ENCODE results near the gene ZNF548. TPM values are rescaled to one million over a fixed set of nuclear protein-coding genes. Genes with fewer than 3 reads are reported as not detected.

The ZNF548 gene
- 4.9 and 5.5 TPM in 2 replicates for total RNA-seq (2022)
- percentile 57 among the genes with signal in this experiment for Bru-seq, nascent RNA
- BruChase-seq, experiment 1, labeled RNA remaining after a 2-hour chase = percentile 77 among the genes with signal in this experiment
- BruChase-seq, experiment 2, labeled RNA remaining after a 6-hour chase = percentile 64 among the genes with signal in this experiment
- long read RNA-seq, partial matches to known transcripts = 0 of 2 reads
- long read RNA-seq, other reads (novel, unspliced or antisense) = 0 of 2 reads

- Mint-ChIP-seq H3K4me1 (ENCODE audit: low read depth, unreplicated experiment) (peaks cover 10% of the 10 kb centered on the region), H3K27ac (ENCODE audit: unreplicated experiment) (peak within 1 kb of the TSS; percentile 60), H3K4me3 (ENCODE audit: unreplicated experiment) (peak within 1 kb of the TSS; percentile 86), H3K36me3 (ENCODE audit: insufficient read depth, unreplicated experiment) (peaks cover 11% of the 10 kb centered on the region), H3K9me3 (ENCODE audit: unreplicated experiment) (peaks cover 35% of the 10 kb centered on the region), H3K27me3 (ENCODE audit: insufficient read depth, unreplicated experiment) (no peaks in the 10 kb centered on the region)
- H3K9me3 ChIP-seq = 0 out of 2 replicates have a peak, but pooled peaks cover 8% of the 10 kb centered on the region
- H3K4me3 ChIP-seq (ENCODE audit: low read depth, low read length) = peak within 1 kb of the TSS; percentile 53
- DNase-seq = peak; percentile 88 to 91
- intact Hi-C loops (cut with micrococcal nuclease; ENCODE audit: unreplicated experiment) = no loop called here
- no peaks in the 10 kb centered on the region for H3K27me3 ChIP-seq (replicated peaks; ENCODE audit: control insufficient read depth, insufficient read depth, low read length)
- H3K4me1 ChIP-seq = no peaks in the 10 kb centered on the region
- ChIA-PET POLR2A (interaction anchor here (0.9 kb wide), 1 partner anchor 27 kb away, joined by 3 read pairs; the partner anchor contains the start of genes TRAPPC2B and ZNF547), CTCF (interaction anchor here (1.0 kb wide), 1 partner anchor 27 kb away, joined by 3 read pairs; the partner anchor contains the start of genes TRAPPC2B and ZNF547)
- TF ChIP-seq, protein P1, sequence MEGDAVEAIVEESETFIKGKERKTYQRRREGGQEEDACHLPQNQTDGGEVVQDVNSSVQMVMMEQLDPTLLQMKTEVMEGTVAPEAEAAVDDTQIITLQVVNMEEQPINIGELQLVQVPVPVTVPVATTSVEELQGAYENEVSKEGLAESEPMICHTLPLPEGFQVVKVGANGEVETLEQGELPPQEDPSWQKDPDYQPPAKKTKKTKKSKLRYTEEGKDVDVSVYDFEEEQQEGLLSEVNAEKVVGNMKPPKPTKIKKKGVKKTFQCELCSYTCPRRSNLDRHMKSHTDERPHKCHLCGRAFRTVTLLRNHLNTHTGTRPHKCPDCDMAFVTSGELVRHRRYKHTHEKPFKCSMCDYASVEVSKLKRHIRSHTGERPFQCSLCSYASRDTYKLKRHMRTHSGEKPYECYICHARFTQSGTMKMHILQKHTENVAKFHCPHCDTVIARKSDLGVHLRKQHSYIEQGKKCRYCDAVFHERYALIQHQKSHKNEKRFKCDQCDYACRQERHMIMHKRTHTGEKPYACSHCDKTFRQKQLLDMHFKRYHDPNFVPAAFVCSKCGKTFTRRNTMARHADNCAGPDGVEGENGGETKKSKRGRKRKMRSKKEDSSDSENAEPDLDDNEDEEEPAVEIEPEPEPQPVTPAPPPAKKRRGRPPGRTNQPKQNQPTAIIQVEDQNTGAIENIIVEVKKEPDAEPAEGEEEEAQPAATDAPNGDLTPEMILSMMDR (IDR thresholded peaks at IDR 0.05; ENCODE audit: insufficient read depth in 1 of 2, low read depth in 1 of 2, low read length in 1 of 2, severe bottlenecking in 1 of 2, unreplicated experiment in 1 of 2) = no peak
- no peaks in the 10 kb centered on the region for H3K36me3 ChIP-seq (ENCODE audit: control insufficient read depth, insufficient read depth, low read length)
- BruUV-seq (replicated peaks) = TSS peak; percentile 62
These were observed at the start of gene ZNF548 for GRCh38 chr19:57389730-57390598. Gene ZNF548 (plus strand): TSS chr19:57389854. CDS start chr19:57390100, 246 bp downstream.

- Histone ChIP-seq H3K27me3 (replicated peaks; ENCODE audit: control insufficient read depth, insufficient read depth, low read length) (no peaks in the 10 kb centered on the region), H3K4me1 (no peaks in the 10 kb centered on the region), H3K9me3 (no peaks in the 10 kb centered on the region), H3K36me3 (ENCODE audit: control insufficient read depth, insufficient read depth, low read length) (no peaks in the 10 kb centered on the region), H3K4me3 (ENCODE audit: low read depth, low read length) (no peak overlapping the region)
- H3K4me1 Mint-ChIP-seq (ENCODE audit: low read depth, unreplicated experiment) = no peaks in the 10 kb centered on the region
- H3K36me3 Mint-ChIP-seq (ENCODE audit: insufficient read depth, unreplicated experiment) = no peaks in the 10 kb centered on the region
- intact Hi-C loops (cut with micrococcal nuclease; ENCODE audit: unreplicated experiment) = no loop called here
- DNase-seq = no peak
- no TSS peak for BruUV-seq (replicated peaks)
- H3K27me3 Mint-ChIP-seq (ENCODE audit: insufficient read depth, unreplicated experiment) = peaks cover 4% of the 10 kb centered on the region
- no peak overlapping the region for H3K27ac Mint-ChIP-seq (ENCODE audit: unreplicated experiment)
- TF ChIP-seq, protein P1 (IDR thresholded peaks at IDR 0.05; ENCODE audit: insufficient read depth in 1 of 2, low read depth in 1 of 2, low read length in 1 of 2, severe bottlenecking in 1 of 2, unreplicated experiment in 1 of 2) = no peak
- no peak overlapping the region for H3K4me3 Mint-ChIP-seq (ENCODE audit: unreplicated experiment)
- POLR2A ChIA-PET = no interaction called here
- CTCF ChIA-PET = interaction anchor here (0.7 kb wide), 1 partner anchor 9 kb away, joined by 4 read pairs; no protein-coding TSS in a partner anchor
- H3K9me3 Mint-ChIP-seq (ENCODE audit: unreplicated experiment) = no peaks in the 10 kb centered on the region
These were observed 47.1 kb upstream of the ZNF548 start for GRCh38 chr19:57342582-57342981.

DNA sequence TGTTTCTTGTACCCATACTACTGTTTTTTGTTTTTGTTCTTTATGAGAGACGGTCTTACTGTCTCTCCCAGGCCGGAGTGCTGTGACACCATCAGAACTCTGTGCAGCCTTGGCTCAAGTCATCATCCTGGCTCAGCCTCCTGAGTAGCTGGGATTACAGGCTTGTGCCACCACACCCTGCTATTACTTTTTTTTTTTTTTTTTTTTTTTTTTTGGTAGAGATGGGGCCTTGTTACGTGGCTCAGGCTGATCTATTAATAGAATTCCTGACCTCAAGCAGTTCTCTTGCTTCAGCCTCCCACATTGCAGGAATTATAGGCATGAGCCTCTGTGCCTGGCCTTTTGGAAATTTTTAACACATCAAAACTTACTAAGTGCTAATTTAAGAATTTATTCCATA lies 41.5 kb upstream of the ZNF548 start:
- Mint-ChIP-seq H3K4me1 (ENCODE audit: low read depth, unreplicated experiment) (no peaks in the 10 kb centered on the region), H3K36me3 (ENCODE audit: insufficient read depth, unreplicated experiment) (no peaks in the 10 kb centered on the region), H3K27ac (ENCODE audit: unreplicated experiment) (no peak overlapping the region), H3K27me3 (ENCODE audit: insufficient read depth, unreplicated experiment) (peaks cover 8% of the 10 kb centered on the region), H3K9me3 (ENCODE audit: unreplicated experiment) (peaks cover 14% of the 10 kb centered on the region), H3K4me3 (ENCODE audit: unreplicated experiment) (no peak overlapping the region)
- Histone ChIP-seq H3K4me3 (ENCODE audit: low read depth, low read length) (no peak overlapping the region), H3K9me3 (no peaks in the 10 kb centered on the region), H3K4me1 (no peaks in the 10 kb centered on the region), H3K36me3 (ENCODE audit: control insufficient read depth, insufficient read depth, low read length) (no peaks in the 10 kb centered on the region), H3K27me3 (replicated peaks; ENCODE audit: control insufficient read depth, insufficient read depth, low read length) (no peaks in the 10 kb centered on the region)
- no TSS peak for BruUV-seq (replicated peaks)
- TF ChIP-seq, protein P1 (IDR thresholded peaks at IDR 0.05; ENCODE audit: insufficient read depth in 1 of 2, low read depth in 1 of 2, low read length in 1 of 2, severe bottlenecking in 1 of 2, unreplicated experiment in 1 of 2) = no peak
- ChIA-PET CTCF (no interaction called here), POLR2A (no interaction called here)
- intact Hi-C loops (cut with micrococcal nuclease; ENCODE audit: unreplicated experiment) = no loop called here
- DNase-seq = no peak
